ENCODE results near the gene FAM171A1.

FAM171A1 gene

DNA sequence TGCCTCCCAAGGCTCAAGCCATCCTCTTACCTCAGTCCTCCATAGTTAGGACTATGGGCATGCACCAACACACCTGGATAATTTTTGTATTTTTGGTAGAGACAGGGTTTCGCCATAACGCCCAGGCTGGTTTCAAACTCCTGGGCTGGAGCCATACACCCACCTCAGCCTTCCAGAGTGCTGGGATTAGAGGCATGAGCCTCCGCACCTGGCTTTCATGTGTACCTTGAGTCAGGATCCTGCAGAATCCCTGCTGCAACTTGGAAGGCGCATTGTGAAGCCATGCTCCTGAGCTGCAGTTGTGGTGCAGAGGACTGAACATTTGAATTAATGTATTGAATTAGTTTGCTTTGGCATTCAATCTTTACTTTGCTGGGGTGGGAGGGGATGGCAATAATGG is 173.2 kb downstream of the FAM171A1 start:
- no peak for TF ChIP-seq EZH2phosphoT487 (IDR thresholded peaks at IDR 0.05; ENCODE audit: borderline replicate concordance)
- TF ChIP-seq, protein P1, sequence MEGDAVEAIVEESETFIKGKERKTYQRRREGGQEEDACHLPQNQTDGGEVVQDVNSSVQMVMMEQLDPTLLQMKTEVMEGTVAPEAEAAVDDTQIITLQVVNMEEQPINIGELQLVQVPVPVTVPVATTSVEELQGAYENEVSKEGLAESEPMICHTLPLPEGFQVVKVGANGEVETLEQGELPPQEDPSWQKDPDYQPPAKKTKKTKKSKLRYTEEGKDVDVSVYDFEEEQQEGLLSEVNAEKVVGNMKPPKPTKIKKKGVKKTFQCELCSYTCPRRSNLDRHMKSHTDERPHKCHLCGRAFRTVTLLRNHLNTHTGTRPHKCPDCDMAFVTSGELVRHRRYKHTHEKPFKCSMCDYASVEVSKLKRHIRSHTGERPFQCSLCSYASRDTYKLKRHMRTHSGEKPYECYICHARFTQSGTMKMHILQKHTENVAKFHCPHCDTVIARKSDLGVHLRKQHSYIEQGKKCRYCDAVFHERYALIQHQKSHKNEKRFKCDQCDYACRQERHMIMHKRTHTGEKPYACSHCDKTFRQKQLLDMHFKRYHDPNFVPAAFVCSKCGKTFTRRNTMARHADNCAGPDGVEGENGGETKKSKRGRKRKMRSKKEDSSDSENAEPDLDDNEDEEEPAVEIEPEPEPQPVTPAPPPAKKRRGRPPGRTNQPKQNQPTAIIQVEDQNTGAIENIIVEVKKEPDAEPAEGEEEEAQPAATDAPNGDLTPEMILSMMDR (conservative IDR thresholded peaks at IDR 0.05; ENCODE audit: low read length), result no peak
- Histone ChIP-seq H3K9me2 (replicated peaks; ENCODE audit: low read depth, low read length) (no peaks in the 10 kb centered on the region), H3K79me2 (ENCODE audit: insufficient read depth, low read length) (no peaks in the 10 kb centered on the region), H4K20me1 (ENCODE audit: insufficient read depth, low read length, poor library complexity, severe bottlenecking) (no peaks in the 10 kb centered on the region), H3K36me3 (ENCODE audit: insufficient read depth, low read length) (no peaks in the 10 kb centered on the region), H3F3A (ENCODE audit: low read depth) (no peaks in the 10 kb centered on the region), H3K4me2 (ENCODE audit: low read depth, low read length, poor library complexity, severe bottlenecking) (no peak overlapping the region), H3K4me1 (ENCODE audit: insufficient read depth, low read length, poor library complexity, severe bottlenecking) (peaks cover 16% of the 10 kb centered on the region), H3K9ac (ENCODE audit: low read depth, low read length, poor library complexity, severe bottlenecking) (no peak overlapping the region), H3K4me3 (ENCODE audit: low read length, poor library complexity, severe bottlenecking) (no peak overlapping the region), H3K9me3 (ENCODE audit: insufficient read depth, low read depth, low read length) (no peaks in the 10 kb centered on the region), H3K27me3 (ENCODE audit: insufficient read depth, low read length, poor library complexity, severe bottlenecking) (no peaks in the 10 kb centered on the region), H2AFZ (ENCODE audit: low read length) (no peak overlapping the region)

DNA sequence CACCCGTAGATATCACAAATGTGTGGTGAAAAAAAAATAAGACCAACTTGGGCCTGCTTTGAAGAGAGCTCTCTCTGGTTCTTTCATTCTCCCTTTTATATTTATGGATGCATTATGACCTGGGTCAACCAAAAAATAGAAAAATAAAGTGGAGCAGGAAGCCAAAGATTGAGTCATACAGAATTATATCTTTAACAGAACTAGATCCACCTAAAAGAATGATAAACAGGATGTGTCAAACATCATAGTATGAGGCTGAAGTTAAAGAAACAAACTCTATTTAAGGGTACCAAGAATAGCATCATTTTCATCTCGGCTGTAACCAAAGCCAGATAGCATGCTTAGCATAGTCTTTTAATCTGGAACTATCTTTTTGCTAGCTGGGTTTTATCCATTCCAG is 173.8 kb downstream of the FAM171A1 start:
- Histone ChIP-seq H3F3A (ENCODE audit: low read depth) (no peaks in the 10 kb centered on the region), H4K20me1 (ENCODE audit: insufficient read depth, low read length, poor library complexity, severe bottlenecking) (no peaks in the 10 kb centered on the region), H3K79me2 (ENCODE audit: insufficient read depth, low read length) (no peaks in the 10 kb centered on the region), H3K9ac (ENCODE audit: low read depth, low read length, poor library complexity, severe bottlenecking) (no peak overlapping the region), H3K9me3 (ENCODE audit: insufficient read depth, low read depth, low read length) (no peaks in the 10 kb centered on the region), H3K4me3 (ENCODE audit: low read length, poor library complexity, severe bottlenecking) (no peak overlapping the region), H2AFZ (ENCODE audit: low read length) (no peak overlapping the region), H3K36me3 (ENCODE audit: insufficient read depth, low read length) (no peaks in the 10 kb centered on the region), H3K4me2 (ENCODE audit: low read depth, low read length, poor library complexity, severe bottlenecking) (no peak overlapping the region), H3K9me2 (replicated peaks; ENCODE audit: low read depth, low read length) (no peaks in the 10 kb centered on the region), H3K27me3 (ENCODE audit: insufficient read depth, low read length, poor library complexity, severe bottlenecking) (no peaks in the 10 kb centered on the region), H3K4me1 (ENCODE audit: insufficient read depth, low read length, poor library complexity, severe bottlenecking) (peaks cover 16% of the 10 kb centered on the region)
- no peak for TF ChIP-seq EZH2phosphoT487 (IDR thresholded peaks at IDR 0.05; ENCODE audit: borderline replicate concordance)
- TF ChIP-seq, protein P1 (conservative IDR thresholded peaks at IDR 0.05; ENCODE audit: low read length), result no peak

DNA sequence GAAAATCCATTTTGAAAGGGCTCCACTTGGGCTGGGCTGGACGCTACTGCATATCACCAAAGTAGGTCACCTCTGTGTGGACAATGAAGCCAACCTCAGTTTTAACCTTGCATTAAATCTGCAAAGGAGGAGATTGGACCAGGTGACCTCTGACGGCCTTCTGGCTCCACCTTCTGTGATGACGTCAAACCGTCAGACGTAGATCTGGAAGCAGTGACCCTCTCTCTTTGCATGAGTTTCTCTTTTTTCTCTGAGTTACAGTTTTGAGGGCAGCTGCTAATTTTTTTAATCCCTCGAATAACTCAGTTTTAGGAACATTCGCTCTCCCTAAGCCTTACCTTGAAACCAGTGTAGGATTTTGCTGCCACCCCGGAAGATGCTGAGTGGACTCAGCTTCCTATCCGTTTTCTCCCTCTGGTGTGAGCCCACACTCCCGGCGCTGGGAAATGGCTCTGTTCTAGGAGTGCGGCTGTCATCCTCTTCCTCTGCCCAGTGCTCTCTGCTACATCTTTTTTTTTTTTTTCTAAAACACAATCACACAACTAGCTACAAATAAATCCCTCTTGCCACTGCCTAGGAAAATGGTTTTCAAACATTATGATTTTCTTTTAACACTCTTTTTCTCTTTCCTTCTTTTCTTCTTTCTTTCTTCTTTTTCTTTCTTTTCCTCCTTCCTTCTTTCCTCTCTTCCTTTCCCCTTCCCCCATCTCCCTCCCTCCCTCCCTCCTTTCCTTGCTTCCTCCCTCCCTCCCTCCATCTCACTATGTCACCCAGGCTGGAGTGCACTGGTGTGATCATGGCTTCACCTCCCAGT is 174.9 kb downstream of the FAM171A1 start:
- peaks cover 16% of the 10 kb centered on the region for H3K4me1 ChIP-seq (ENCODE audit: insufficient read depth, low read length, poor library complexity, severe bottlenecking)
- no peaks in the 10 kb centered on the region for H4K20me1 ChIP-seq (ENCODE audit: insufficient read depth, low read length, poor library complexity, severe bottlenecking)
- TF ChIP-seq EZH2phosphoT487 (IDR thresholded peaks at IDR 0.05; ENCODE audit: borderline replicate concordance), result no peak
- TF ChIP-seq, protein P1 (conservative IDR thresholded peaks at IDR 0.05; ENCODE audit: low read length), result no peak
- H3K9me2 ChIP-seq (replicated peaks; ENCODE audit: low read depth, low read length), result no peaks in the 10 kb centered on the region
- no peak overlapping the region for H3K4me3 ChIP-seq (ENCODE audit: low read length, poor library complexity, severe bottlenecking)
- H2AFZ ChIP-seq (ENCODE audit: low read length), result no peak overlapping the region
- H3K4me2 ChIP-seq (ENCODE audit: low read depth, low read length, poor library complexity, severe bottlenecking), result no peak overlapping the region
- no peaks in the 10 kb centered on the region for H3K9me3 ChIP-seq (ENCODE audit: insufficient read depth, low read depth, low read length)
- H3K27me3 ChIP-seq (ENCODE audit: insufficient read depth, low read length, poor library complexity, severe bottlenecking), result no peaks in the 10 kb centered on the region
- H3K79me2 ChIP-seq (ENCODE audit: insufficient read depth, low read length), result no peaks in the 10 kb centered on the region
- no peaks in the 10 kb centered on the region for H3K36me3 ChIP-seq (ENCODE audit: insufficient read depth, low read length)
- H3K9ac ChIP-seq (ENCODE audit: low read depth, low read length, poor library complexity, severe bottlenecking), result no peak overlapping the region
- H3F3A ChIP-seq (ENCODE audit: low read depth), result no peaks in the 10 kb centered on the region
